ENCODE data around the gene STX3.
"Not testable (repeated sequence)": the region's sequence is repeated elsewhere in the genome, so short reads cannot be mapped to it uniquely, and the experiment has no call there.

STX3 gene

GRCh38 chr11:59845399-59845798 lies 90.2 kb downstream of the STX3 start, which contains the start of gene CBLIF:
TSS of gene CBLIF (minus strand) at chr11:59845499. CDS start at chr11:59845453, 46 bp downstream.
- no peak for DNase-seq

GRCh38 chr11:59846556-59846955 lies 91.4 kb downstream of the STX3 start:
- DNase-seq, result no peak

DNA sequence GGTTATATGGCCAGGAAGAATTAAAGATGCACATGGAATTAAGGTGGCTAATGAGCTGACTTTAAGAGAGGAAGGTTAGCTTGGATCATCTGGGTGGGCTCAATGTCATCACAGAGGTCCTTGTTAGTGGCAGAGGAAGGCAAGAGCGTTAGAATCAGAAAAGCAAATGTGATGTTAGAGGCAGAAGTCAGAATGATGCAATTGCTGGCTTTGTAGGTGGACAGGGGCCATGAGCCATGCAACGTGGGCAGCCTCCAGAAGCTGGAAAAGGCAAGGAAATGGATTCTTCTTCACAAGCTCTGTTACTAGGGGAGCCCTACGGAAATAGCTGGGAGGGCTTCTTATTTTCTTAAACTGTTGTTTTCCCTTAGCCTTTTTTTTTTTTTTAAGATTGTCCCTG lies 92.5 kb downstream of the STX3 start:
- DNase-seq, result no peak

- not testable (repeated sequence) for DNase-seq
Observed at GRCh38 chr11:59848439-59848838, 93.3 kb downstream of the STX3 start.

DNA sequence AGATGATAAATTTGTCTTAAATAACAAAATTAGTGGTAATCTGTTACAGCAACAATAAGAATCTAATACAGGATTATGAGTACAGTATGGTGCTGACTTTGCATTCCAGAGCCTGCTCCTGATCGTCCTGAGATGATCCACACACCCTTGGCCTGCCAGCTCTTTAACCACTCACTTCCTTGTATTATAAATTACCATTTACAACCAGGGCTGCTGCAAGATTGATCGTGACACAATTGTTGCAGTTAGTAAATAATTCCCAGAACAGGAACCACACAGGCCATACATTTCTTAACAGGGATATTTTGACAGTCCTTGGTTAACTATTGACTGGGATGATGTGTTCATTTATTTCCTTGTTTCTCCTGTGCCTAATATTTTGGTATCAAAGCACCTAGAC lies 94.0 kb downstream of the STX3 start:
- no peak for DNase-seq

DNA sequence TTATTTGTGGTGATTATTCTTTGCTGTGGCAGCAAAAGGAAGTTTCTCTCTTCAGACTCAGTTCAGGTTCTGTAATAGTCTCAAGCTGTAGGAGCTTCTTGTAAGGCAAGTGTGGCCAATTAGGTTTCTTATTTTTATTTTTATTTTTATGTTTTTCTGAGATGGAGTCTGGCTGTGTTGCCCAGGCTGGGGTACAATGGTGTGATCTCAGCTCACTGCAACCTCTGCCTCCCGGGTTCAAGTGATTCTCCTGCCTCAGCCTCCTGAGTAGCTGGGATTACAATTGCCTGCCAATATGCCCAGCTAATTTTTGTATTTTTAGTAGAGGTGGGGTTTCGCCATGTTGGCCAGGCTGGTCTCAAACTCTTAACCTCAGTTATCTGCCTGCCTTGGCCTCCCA lies 94.4 kb downstream of the STX3 start:
- not testable (repeated sequence) for DNase-seq

- not testable (repeated sequence) for DNase-seq
Observed at GRCh38 chr11:59851416-59851815, 96.2 kb downstream of the STX3 start.

- no peak for DNase-seq
Observed at GRCh38 chr11:59854871-59855270, 99.7 kb downstream of the STX3 start.

All from stimulated activated CD4-positive, alpha-beta T cell treated with anti-CD3 and anti-CD28 coated beads, Interleukin-2, amount 100 ng/mL, for 48 hours (primary cell).